Testis (tissue), 2 donors: ENCODE measurements around the gene UBR2.

Source experiments
- CTCF ChIP-seq, 3 experiments: fragments of 450-650 bp in 2 of 3; fragments of 200-600 bp in 1 of 3; sonication (generic) in 1 of 3; IDR thresholded peaks; one replicate each; pipeline ENCODE4 v1.5.1; 2016 to 2019; ENCODE audit warnings: antibody characterized with exemption in 3 of 3, mild to moderate bottlenecking in 2 of 3, moderate library complexity in 1 of 3
- POLR2A ChIP-seq: fragments of 450-650 bp; IDR thresholded peaks from one replicate; pipeline ENCODE4 v1.6.1; 2017; ENCODE audit warnings: antibody characterized with exemption, mild to moderate bottlenecking, moderate library complexity

- peak; percentile 86 to 97 (median 91) for TF ChIP-seq CTCF (IDR thresholded peaks at IDR 0.05)
- TF ChIP-seq POLR2A = no peak
These were observed 31.7 kb upstream of the UBR2 start for GRCh38 chr6:42532038-42532669.
